ENCODE results near the gene SRBD1. TPM values are rescaled to one million over a fixed set of nuclear protein-coding genes. Genes with fewer than 3 reads are reported as not detected.

Gene SRBD1
- total and polyA plus RNA-seq, 2 of the 8 experiments (the other 6 are each of a cell fraction or from before 2014, with no cell fraction given), result 4.6 to 20.0 TPM

DNA sequence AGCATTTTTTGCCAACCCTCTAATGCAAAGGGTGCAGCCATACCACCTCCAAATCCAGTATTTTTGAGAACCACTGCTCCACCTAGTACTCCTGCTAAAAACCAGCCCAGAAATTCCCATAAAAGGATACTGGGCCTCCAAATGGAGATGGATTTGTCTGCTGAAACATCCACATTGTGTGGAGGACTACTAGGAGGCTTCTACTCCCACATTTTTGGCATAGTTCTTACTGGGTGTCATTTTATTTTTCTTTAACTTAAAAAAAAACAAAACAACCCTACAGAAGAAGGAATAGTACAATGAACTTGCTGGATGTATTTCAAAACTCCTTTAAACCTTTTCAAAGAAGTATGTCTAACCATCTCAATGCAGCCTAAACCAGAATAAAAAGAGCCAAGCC, 219.2 kb downstream of the SRBD1 start:
- no peak overlapping the region for H3K27ac ChIP-seq (ENCODE audit: low read depth, low read length)
- TF ChIP-seq CHD1 (IDR thresholded peaks at IDR 0.05; ENCODE audit: low read depth, low read length) (no peak), RAD21 (IDR thresholded peaks at IDR 0.05 in 1 of 2, conservative IDR thresholded peaks at IDR 0.05 in 1 of 2; ENCODE audit: low read depth in 2 of 2, low read length in 2 of 2) (no peak), RXRA (IDR thresholded peaks at IDR 0.05; ENCODE audit: insufficient read depth, low read depth, low read length) (no peak), GABPA (IDR thresholded peaks at IDR 0.05; ENCODE audit: borderline replicate concordance, insufficient read depth, low read length) (no peak), KDM4A (IDR thresholded peaks at IDR 0.05; ENCODE audit: low read depth, low read length, severe bottlenecking) (no peak), SIRT6 (IDR thresholded peaks at IDR 0.05; ENCODE audit: low read length) (no peak), EGR1 (IDR thresholded peaks at IDR 0.05; ENCODE audit: borderline replicate concordance, low read depth, low read length) (no peak), EP300 (IDR thresholded peaks at IDR 0.05; ENCODE audit: borderline replicate concordance in 1 of 2, low read depth in 2 of 2, low read length in 2 of 2) (no peak), POU5F1 (IDR thresholded peaks at IDR 0.05; ENCODE audit: low read depth, low read length) (no peak), JUND (IDR thresholded peaks at IDR 0.05; ENCODE audit: low read length) (no peak), CBX5 (IDR thresholded peaks at IDR 0.05; ENCODE audit: low read depth, low read length) (no peak), POLR2A (IDR thresholded peaks at IDR 0.05; ENCODE audit: control extremely low read depth in 1 of 2, low read depth in 2 of 2, low read length in 2 of 2) (no peak)

More for the DNA sequence above, 219.2 kb downstream of the SRBD1 start:
- H3K9me3 ChIP-seq (ENCODE audit: insufficient read depth in 2 of 2, low read depth in 1 of 2, low read length in 1 of 2), result no peaks in the 10 kb centered on the region
- H3K36me3 ChIP-seq (ENCODE audit: control insufficient read depth in 2 of 4, insufficient read depth in 4 of 4, low read length in 3 of 4), result peaks cover 0 to 7% (median 1%) of the 10 kb centered on the region in 4 experiments; a peak in 3 of 8 replicates
- no peak overlapping the region for H4K8ac ChIP-seq (ENCODE audit: extremely low read depth, insufficient read depth, low read length)
- H2AFZ ChIP-seq (ENCODE audit: low read length), result no peak overlapping the region
- CTCF ChIA-PET (ENCODE audit: partially characterized antibody), result interaction anchor here (0.8 kb wide), 1 partner anchor 103 kb away, joined by 3 read pairs; no protein-coding TSS in a partner anchor
- no peaks in the 10 kb centered on the region for H4K20me1 ChIP-seq (replicated peaks in 1 of 2; ENCODE audit: control insufficient read depth in 1 of 2, insufficient read depth in 2 of 2, low read length in 2 of 2)
- H3K18ac ChIP-seq (ENCODE audit: extremely low read depth, low read length), result no peak overlapping the region
- H3K56ac ChIP-seq (replicated peaks; ENCODE audit: insufficient read length, low read depth, low read length), result no peak overlapping the region
- H3K4ac ChIP-seq (replicated peaks; ENCODE audit: insufficient read length, low read depth, low read length), result no peak overlapping the region
- no peaks in the 10 kb centered on the region for H3K79me2 ChIP-seq (ENCODE audit: control insufficient read depth in 1 of 2, insufficient read depth in 2 of 2, low read length in 2 of 2)
- H4K5ac ChIP-seq (ENCODE audit: insufficient read length, low read depth, low read length), result no peak overlapping the region
- H3K9ac ChIP-seq (replicated peaks in 1 of 4; ENCODE audit: extremely low read depth in 1 of 4, low read depth in 3 of 4, low read length in 3 of 4), result no peak overlapping the region
- no peak overlapping the region for H3K14ac ChIP-seq (ENCODE audit: insufficient read length)
- H3K27me3 ChIP-seq (replicated peaks in 1 of 4; ENCODE audit: control insufficient read depth in 3 of 4, extremely low read depth in 1 of 4, insufficient read depth in 3 of 4, low read length in 3 of 4), result no peaks in the 10 kb centered on the region
- DNase-seq (ENCODE audit: low read depth in 1 of 2, low spot score in 2 of 2), result no peak
- H2BK5ac ChIP-seq (ENCODE audit: low read depth, low read length), result no peak overlapping the region
- H3K4me3 ChIP-seq (ENCODE audit: extremely low read depth in 1 of 4, insufficient read depth in 2 of 4, low read depth in 3 of 4, low read length in 4 of 4), result no peak overlapping the region
- no peak overlapping the region for H3K23ac ChIP-seq (ENCODE audit: insufficient read length)
- H3K79me1 ChIP-seq (ENCODE audit: low read depth, low read length), result no peaks in the 10 kb centered on the region
- no peak for FAIRE-seq
- H2AK5ac ChIP-seq (ENCODE audit: low read depth, low read length), result no peak overlapping the region
- H3K23me2 ChIP-seq (ENCODE audit: low read depth, low read length), result no peaks in the 10 kb centered on the region
- H2BK20ac ChIP-seq (ENCODE audit: low read length), result no peak overlapping the region
- H3K4me2 ChIP-seq (ENCODE audit: insufficient read depth in 1 of 2, low read depth in 2 of 2, low read length in 2 of 2), result no peak overlapping the region
- H2BK12ac ChIP-seq (ENCODE audit: low read depth, low read length), result no peak overlapping the region
- no peak overlapping the region for H2BK15ac ChIP-seq (ENCODE audit: low read length)
- no peak overlapping the region for H2BK120ac ChIP-seq (replicated peaks; ENCODE audit: low read depth, low read length)
- POLR2A ChIA-PET (ENCODE audit: partially characterized antibody), result interaction anchor here (1.7 kb wide), 1 partner anchor 11 kb away, joined by 3 read pairs; no protein-coding TSS in a partner anchor
- H3K4me1 ChIP-seq (replicated peaks in 1 of 4; ENCODE audit: control insufficient read depth in 3 of 4, insufficient read depth in 4 of 4, low read length in 3 of 4), result peaks cover 0 to 15% (median 4%) of the 10 kb centered on the region in 4 experiments; a peak in 3 of 7 replicates
- no peak overlapping the region for H4K91ac ChIP-seq (replicated peaks; ENCODE audit: insufficient read length, low read length)

Measured in H1 (cell line).